NCI-H1092 (cell line): ENCODE results near the gene CLEC2D.
"Not testable (repeated sequence)": the region's sequence is repeated elsewhere in the genome, so short reads cannot be mapped to it uniquely, and the experiment has no call there.

Experiments
- DNase-seq: peaks from one replicate; lab custom pipeline; 2025; lab: John Stamatoyannopoulos, UW

CLEC2D gene

DNA sequence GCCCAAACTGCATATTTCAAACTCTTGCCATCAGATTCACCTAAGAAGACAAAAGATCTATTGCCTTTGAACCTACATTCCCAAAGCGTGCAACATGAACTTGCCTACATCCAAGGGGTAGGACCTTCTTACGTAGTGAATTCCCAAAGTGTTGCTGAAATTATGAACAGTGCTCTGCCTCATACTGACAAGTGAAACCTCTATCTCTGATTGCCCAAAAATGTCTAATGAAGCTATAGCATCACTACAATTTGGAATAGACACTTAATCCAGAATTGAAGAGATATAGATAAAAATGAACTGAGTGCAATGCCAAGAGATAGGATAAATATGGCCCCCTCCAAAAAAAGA is 31.1 kb downstream of the CLEC2D start:
- DNase-seq: no peak

DNA sequence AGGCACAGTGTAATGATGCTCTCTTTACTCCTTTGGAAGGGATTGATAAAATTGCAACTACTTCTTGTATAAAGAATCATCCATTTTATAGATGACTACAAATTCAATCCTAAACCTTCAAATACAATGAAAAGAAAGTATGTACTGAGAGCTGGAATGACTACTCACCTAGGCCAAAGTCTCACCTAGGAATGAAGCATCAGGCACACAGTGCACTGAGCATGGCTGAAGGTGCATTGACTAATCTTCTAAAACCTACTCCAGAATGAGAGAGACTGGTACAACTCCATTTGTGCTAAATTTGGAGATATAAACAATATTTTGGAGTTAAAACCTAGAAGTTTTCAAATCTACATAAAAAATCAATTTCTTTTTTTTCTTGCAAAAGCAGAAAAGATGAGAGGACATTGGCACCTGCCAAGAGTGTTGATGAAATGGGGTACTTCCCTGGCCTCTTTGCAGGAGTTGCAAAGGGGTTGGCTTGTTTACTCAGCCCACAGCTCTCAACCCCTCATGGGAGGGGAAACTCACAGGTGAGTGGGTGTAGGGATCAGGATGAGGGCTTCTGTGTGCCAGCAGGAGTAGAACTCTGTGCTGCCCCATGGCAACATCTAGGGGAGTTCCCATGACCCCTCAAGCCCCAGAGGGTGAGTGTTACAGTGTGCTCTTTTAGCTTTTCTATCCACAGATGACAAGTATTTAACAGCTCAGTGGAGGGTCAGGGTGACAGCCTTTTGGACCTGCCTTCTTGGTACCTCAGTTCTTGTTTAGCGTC is 32.1 kb downstream of the CLEC2D start:
- no peak for DNase-seq

DNA sequence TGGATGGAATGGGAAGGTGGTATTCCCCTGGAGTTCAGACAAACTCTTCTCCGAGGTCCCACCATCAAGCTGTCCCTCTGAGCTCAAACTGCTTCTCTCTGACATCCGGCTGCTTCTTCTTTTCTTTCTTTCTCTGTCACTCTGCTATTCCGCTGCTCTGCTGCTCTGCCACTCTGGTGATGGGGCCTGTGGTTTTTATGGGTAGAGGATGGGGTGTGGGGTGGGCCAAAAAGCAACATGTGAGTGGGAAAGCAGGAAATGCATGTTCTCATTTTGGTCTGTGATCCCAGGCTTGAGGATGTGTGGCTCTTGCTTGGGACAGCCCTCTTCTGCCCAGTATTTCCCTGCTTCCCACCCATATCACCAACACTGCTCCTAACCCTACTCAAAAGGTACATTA is 32.7 kb downstream of the CLEC2D start:
- DNase-seq: no peak

DNA sequence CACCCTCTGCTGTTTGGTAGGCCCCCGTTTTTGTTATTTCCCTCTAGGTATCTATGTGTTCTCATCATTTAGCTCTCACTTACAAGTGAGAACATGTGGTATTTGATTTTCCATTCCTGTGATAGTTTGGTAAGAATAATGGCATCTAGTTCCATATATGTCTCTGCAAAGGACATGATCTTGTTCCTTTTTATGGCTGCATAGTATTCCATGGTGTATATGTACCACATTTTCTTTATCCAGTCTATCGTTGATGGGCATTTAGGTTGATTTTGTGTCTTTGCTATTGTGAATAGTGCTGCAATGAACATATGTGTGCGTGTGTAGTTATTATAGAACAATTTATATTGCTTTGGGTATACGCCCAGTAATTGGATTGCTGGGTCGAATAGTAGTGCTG is 35.0 kb downstream of the CLEC2D start:
- DNase-seq: not testable (repeated sequence)

DNA sequence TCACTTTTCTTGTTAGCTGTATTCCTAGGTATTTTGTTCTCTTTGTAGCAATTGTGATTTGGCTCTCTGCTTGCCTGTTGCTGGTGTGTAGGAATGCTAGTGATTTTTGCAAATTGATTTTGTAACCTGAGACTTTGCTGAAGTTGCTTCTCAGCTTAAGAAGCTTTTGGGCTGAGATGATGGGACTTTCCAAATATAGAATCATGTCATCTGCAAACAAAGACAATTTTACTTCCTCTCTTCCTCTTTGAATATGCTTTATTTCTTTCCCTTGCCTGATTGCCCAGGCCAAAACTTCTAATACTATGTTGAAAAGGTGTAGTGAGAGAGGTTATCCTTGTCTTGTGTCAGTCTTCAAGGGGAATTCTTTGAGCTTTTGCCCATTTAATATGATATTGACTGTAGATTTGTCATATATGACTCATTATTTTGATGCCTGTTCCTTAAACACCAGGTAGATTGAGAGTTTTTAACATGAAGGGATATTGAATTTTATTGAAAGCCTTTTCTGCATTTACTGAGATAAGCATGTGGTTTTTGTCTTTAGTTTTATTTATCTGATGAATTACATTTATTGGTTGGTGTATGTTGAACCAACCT is 36.7 kb downstream of the CLEC2D start:
- DNase-seq: no peak

DNA sequence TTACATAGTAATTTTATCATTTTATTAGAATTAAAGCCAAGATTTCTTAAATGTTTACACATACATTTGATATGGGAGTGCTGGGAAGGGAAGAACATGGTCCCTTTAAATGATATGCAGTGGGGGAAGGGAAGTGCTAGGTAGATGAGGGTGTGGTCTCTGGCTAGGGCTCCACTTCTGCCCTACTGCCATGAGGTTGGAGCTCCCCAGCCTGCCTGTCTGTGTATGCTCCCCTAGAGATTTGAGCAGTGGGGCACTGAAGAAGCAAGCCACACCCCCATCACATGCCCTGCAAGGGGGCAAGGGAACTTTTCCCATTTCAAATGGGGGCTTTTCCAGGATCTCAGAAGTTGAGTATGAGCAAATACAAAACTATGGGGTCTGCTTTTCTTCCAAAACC is 37.8 kb downstream of the CLEC2D start:
- DNase-seq: no peak

DNA sequence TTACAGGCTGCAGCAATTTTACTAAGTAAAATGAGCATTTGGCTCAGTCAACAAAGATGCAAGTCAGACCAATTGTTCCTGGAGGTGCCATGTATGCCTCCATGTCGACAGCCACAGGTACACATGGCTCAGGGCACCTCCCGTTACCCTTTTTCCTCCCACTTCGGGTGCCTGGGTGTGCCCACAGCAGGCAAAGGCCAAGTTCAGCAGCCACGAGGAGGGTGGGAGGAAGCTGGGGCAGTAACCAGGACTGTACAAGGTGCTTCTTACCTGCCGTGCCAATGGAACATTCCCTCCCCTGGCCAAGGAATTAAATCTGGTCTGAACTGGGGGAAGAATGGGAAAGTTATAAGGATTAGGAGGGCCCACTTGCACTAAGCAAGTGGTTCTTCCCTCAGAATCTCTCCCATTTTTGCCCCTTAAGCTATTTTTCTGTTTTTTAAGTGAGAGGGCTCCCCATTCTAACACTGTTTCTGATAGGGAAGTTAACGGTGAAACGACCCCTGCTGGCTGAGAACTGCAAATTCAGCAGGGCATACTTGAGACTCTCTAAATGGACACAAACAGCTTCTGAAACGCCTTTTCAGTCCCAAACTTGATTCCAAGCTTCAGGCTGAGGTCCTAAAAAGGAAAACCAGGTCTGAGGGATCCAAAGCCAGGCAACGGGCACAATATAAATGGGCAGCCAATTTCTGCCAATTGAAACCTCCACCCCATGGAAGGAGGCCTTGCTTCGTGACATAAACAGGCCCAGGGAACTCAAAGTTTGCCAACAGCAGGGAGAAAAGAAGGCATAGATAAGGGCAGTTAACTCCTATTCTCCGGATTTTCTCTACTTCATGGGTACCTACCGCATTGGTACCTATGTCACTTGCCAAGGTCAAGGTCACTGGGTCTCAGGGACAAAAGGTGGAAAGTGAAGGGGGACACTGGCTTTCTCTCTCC is 38.6 kb downstream of the CLEC2D start:
- peak; percentile 6 for DNase-seq

DNA sequence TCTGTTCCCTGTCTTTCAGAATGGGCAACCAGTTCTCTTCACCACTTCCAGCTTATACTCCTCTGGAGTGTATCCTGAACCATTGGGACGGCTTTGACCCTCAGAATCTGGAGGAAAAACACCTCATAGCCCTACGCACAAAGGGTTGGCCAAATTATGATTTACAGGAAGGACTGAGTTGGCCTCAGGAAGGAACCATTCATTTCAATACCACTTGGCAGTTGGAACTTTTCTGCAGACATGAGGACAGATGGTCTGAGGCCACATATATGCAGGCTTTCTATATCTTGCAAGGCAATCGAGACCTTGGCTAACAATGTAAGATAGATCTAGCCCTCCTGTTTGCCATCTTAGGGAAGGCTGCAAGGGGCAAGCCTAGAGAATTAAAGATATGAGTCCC is 39.3 kb downstream of the CLEC2D start:
- DNase-seq: no peak

DNA sequence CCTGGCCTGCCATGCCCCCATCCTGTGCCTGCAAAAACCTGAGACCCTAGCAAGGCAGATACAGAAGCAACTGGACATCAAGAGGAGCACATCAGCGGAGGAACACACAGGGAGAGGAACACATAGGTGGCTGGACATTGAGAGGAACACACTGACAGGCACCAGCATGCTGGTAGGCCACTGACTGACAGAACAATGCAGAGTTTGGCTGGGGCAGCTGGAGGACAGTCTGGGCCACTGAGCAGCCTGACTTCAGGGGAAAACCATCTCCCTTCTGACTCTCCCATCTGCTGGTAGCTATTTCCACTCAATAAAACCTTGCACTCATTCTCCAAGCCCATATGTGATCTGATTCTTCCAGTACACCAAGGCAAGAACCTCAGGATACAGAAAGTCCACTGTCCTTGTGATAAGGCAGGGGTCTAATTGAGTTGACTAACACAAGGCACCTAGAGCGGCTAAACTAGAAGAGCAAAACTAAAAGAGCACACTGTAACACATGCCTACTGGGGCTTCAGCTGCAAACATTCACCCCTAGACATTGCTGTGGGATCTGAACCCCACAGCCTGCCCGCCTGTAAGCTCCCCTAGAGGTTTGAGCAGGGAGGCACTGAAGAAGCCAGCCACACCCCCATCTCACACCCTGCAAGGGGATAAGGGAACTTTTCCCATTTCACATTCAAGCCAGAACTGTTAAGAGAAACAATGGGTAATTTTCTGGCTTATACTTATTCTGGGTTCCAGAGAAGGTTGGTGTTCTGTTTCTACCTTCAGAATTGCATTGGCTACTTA is 41.3 kb downstream of the CLEC2D start:
- DNase-seq: no peak

DNA sequence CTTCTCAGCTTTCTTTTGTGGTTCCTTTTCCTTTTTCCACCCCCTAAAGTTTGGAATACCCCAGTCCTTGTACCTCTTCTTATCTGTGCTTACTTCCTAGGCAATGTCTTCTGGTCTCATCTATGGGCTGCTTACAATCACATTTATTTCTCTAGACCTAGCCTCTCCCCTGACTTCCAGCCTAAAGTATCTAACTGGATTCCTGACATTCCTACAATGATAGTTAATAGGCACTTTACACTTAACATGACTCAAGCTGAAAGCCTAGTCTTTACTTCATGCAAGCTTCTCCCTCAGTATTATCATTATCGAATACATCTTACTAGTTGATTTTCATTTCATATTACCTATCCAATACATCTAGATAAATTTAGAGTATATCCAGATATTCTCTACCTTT is 42.2 kb downstream of the CLEC2D start:
- no peak for DNase-seq

DNA sequence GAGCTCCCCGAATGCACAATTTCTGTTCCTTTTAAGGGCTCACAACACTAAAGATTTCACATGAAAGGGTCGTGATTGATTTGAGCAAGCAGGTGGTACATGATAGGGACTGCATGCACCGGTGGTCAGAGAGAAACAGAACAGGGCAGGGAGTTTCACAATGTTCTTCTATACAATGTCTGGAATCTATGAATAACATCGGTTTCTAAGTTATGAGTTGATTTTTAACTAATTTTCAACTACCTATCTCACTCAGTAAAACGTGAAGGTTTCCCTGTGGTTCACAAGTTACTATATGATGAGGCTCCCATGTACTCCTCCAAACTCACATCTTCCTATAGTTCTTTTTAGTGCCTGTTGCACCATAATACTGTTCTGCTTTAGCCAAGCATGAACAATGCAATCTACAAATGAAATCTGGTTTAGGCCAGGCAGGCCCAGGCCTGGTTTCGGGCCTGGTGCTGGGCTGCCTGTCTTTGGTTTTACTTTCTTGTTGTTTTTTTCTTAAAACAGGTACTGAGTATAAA is 43.6 kb downstream of the CLEC2D start:
- not testable (repeated sequence) for DNase-seq

DNA sequence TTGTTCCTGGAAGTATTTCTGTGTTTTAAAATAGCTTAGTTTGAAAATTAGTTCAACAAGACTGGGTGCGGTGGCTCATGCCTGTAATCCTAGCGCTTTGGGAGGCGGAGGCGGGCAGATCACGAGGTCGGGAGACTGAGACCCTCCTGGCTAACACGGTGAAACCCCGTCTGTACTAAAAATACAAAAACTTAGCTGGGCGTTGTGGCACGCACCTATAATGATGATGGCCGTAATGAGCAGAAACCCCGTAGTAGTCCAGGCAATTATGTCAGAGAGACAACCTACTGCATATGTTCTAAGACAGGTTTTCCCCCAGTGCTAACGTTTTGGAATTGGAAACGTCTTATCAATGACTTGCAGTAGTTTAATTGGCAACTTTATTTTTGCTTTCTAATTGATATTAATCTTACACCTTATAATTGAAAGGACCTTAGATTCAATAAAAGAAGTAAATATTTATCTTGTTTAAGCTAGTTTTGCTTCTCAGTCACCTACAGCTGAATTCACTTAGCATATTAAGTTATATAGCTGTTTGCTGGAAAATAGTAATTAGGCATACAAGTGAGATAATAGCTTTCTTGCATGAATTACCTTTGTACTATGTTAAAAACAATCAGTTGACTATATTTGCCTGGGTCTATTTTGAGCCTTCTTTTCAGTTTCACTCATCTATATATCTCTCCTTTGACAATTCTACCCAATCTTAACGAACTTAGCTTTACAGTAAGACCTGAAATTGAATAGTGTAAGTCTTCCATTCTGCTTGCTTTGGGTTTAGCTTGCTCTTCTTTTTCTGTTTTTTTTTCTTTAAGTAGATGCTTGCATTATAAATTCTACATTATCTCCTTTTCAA is 47.8 kb downstream of the CLEC2D start:
- DNase-seq: no peak

DNA sequence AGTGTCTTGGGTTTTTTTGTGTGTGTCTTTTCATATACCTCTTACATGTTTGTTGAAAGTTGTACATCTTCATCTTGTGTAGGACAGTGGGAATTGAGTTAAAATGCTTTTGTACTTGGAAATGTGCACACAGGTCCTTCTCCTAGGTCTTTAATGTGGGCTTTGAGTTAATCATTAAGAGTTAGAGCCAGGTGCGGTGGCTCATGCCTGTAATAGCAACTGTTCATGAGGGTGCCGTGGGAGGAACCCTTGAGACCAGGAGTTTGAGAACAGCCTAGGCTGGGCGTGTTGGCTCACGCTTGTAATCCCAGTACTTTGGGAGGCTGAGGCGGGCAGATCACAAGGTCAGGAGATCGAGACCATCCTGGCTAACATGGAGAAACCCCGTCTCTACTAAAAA is 49.5 kb downstream of the CLEC2D start:
- no peak for DNase-seq

DNA sequence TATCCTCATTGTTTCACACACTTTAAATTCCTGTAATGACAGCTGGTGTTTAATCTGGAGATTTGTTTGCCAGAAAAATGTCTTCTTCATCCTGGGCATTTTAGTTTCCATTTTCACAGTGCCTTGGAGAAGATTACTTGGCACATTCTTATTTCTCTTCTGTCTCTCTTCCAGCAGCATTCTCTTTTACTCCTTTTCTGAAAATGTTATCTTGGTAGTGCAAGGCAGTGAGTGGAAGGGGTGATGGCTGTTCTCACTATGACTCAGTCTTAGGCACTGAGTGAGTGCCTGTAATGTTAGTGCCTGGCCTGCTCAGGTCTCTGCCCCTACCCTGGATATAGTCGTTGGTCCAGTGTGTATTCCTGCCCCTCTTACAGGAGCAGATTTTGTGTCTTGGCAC is 50.3 kb downstream of the CLEC2D start:
- DNase-seq: no peak

DNA sequence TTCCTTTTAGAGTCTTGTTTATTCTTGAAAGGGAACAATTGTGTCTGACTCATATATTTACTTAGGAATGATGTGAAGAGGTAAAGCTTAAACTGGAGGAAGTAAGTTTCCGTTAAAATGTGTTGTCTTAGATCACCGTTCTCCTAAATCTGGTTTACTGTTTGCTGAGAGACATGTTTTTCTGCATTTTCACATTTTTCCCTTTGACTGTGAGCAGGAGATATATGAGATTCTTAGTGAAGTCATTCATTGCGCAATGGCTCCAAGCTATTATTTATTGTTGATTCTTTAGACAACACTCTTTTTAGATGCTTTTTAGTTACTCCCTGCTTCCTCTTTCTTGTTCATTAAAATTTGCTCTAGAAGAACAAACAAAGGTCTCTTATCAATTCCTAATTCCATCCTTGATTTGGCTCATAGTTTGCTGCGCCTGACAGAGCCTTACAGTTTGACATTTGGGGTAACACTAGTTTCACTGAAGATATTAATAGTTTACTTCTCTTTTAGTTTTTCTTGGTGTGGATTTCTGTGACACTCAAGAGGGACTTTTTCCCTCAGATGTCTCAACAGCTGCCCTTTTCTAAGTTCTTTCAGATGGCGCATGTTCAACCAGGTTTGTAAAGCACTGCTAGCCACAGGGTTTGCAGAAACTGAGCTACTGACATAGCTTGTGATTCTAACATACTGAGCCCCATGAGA is 52.0 kb downstream of the CLEC2D start:
- DNase-seq: no peak

DNA sequence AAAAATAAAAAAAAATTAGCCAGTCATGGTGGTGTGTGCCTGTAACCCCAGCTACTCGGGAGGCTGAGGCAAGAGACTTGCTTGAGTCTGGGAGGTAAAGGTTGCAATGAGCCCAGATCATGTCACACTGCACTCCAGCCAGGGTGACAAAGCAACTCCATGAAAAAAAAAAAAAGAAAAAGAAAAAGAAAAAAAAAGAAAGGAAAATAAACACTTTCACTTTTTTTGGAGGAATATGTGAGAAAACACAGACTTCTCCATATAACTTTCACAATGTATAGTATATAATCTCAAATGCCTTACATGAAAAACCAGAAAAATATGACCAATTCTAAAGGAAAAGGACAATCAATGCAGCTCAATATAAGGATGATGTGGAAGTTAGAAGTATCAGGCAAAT is 54.5 kb downstream of the CLEC2D start:
- no peak for DNase-seq

DNA sequence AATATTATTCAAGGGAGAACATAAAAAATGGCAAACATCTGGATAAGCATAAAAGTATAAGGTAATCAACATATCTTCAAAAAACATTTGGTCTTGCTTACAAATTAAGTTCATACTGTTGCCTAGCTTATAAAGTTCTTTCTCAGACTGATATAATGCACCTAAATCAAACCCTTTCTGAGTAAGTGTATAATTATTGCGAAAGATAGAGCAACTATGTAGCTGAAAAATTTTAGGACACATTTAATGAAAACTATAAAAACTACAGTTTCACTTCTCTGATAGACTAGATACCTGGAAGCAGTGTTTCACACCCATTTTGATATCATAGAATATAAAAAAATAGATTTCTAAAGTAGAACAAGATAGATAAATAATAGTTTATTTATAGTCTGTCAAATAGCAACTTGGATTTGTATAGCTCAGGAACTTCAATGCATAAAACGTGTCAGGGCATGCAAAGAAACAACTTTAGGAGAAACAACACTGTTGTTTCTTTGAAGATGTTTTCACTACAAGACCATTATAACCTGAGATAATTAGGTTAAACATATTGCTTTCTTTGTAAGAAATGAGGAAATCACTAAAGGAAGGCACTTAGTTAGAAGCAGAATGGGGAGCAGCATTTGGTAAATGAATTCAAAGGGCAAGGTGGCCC is 55.8 kb downstream of the CLEC2D start:
- no peak for DNase-seq

DNA sequence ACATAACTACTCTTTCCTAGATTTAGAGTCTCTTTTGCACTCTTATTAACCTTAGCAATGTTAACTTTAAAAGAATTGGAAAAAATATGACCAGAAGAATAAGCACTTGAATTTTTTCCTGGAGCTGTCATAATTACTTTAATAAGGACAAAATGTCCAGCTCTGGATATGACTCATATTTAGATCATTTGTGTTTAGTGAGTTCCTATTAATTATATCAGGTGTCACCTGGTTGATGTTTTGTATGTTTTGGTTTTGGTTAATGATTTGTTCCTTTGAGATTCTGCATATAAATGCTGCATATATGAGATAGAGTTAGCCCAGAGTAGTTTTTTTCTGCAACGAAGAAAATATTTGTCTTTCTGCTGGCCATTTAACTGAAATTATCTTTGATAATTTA is 58.3 kb downstream of the CLEC2D start:
- no peak for DNase-seq

DNA sequence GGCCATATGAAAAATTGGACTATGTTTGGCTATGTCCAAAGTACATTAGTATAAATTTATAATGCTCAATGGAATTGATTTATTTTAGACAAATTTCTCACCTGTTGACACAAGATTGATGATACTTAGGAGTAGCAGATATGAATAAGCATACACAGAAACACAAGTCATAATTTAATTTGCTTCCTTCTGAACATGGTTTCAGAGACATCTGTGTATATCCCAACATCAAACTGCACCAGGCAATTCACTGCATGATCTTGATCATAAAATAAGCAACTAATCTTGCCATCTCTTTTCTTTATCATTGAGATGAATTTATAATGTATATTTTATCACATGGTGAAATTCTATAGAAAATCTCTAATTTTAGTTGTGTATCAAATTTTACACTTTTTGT is 59.6 kb downstream of the CLEC2D start:
- no peak for DNase-seq

DNA sequence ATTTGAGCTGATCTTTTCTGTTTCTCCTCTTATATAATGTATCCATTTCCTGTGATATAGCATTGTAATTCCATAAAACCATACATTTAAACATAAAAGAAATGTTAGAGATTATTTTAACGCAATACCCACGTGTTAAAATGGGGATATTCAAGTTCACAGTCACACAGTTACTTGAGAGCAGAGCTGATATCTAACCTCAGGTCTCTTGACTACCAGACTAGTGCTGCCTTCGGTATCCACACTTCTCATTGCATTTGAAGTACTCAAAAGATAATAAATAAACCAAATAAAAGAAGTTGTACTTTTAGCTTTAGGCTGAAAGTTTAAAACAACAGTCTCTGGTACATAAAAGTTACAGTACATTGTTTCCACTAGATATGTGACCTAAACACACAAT is 60.5 kb downstream of the CLEC2D start:
- DNase-seq: no peak
